GM19397 (cell line): ENCODE measurements around the gene FAM131A.
"Not testable (repeated sequence)": the region's sequence is repeated elsewhere in the genome, so short reads cannot be mapped to it uniquely, and the experiment has no call there.

ENCODE experiments used
- ATAC-seq: cut with Tn5 transposase; IDR thresholded peaks from one replicate; pipeline ENCODE4 v1.9.1; 2021; ENCODE audit warnings: mild to moderate bottlenecking, moderate library complexity; ENCODE audit not compliant: unreplicated experiment

FAM131A gene

DNA sequence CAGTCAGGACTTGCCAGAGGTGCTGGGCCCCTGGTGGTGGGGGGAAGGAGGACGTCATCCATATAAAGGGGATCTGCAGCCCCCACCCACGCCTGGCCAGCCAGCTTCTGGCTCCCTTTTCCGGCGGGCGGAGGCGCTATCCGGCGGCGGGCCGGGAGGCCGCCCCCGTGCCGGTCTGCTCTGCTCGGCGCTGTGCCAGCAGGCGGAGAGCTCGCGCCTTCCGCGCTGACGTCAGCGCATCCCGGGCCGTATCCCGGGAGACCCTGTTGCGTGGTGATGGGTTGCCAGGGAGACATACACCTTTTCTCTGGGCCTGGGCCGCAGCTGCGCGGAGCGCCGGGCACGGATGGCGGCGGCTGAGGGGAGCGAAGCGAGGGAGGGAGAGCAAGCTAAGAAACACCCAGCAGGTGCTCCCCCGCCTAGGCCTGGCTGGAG lies 1.1 kb downstream of the FAM131A start:
- no peak for ATAC-seq

DNA sequence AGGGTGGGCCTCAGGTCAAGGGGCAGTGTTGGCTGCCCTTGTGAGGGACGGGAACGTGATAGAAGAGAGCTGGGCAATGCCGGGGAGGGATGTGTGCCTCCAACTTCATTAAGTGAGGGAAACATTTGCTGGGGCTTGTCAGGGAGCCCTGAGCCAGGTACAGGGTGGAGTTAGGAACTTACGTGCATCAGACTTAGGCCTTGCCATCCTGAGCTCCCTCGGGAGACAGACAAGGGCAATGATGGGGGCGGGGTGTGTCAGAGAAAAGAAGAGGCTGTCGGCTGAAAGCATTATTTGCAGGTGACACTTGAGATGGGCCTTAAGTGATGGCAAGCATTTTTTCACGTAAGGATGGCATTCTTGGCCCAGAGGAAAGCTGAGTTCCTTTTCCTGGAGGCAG lies 1.6 kb downstream of the FAM131A start:
- no peak for ATAC-seq

DNA sequence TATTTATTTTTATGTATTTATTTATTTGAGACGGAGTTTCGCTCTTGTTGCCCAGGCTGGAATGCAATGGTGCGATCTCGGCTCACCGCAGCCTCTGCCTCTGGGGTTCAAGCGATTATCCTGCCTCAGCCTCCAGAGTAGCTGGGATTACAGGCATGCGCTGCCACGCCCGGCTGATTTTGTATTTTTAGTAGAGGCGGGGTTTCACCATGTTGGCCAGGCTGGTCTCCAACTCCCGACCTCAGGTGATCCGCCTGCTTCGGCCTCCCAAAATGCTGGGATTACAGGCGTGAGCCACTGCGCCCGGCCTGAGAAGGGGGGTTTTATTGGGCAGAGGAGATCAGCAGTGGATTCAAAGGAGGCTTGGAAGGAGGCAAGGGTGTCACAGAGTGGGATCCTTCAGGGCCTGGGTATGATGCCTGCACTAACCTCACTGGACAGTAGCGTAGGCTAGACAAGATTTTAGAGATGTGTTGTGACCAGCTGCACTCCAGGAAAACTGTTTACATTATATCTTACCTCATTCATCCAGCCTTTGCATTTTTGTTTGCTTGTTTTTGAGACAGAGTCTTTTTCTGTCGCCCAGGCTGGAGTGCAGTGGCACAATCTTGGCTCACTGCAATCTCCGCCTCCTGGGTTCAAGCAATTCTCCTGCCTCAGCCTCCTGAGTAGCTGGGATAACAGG lies 2.2 kb downstream of the FAM131A start:
- ATAC-seq, result not testable (repeated sequence)

DNA sequence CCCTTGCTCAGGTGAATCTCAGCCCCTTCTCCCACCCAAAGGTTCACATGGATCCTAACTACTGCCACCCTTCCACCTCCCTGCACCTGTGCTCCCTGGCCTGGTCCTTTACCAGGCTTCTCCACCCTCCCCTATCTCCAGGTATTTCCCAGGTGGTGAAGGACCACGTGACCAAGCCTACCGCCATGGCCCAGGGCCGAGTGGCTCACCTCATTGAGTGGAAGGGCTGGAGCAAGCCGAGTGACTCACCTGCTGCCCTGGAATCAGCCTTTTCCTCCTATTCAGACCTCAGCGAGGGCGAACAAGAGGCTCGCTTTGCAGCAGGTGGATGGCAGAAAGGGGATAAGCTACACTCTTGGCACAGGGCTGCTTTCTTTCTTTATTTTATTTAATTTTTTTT lies 4.5 kb downstream of the FAM131A start:
- ATAC-seq, result no peak

DNA sequence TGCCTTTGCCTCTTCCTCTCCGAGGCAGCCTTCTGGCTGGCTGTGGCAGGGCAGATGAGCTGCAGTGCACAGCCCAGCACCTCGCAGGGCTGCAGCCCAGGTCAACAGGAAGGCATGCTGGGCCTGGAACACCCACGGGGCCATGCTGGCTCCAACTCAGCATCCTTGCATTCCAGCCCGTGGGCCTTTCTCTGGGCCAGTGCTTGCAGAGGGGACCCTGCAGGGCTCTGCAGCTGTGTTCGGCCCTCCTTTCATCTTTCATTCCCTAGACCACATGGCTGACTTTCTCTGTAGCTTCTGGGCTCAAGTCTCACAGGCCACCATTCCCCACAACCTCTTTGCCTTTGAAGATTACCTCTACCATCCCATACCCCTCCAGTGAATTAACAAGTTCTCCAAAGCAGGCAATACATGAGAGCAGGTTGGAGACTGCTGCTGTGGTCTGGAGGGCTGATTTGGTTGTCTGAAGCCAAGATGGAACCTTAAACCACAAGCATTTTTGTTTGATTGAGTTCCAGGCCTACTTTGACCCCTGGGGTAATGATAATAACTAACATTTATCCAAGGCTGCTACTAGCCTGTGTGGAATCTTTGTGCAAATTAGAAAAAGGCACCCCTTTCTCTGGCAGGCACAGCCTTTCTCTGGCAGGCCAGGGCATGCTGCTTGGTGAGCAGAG lies 5.9 kb downstream of the FAM131A start:
- no peak for ATAC-seq

DNA sequence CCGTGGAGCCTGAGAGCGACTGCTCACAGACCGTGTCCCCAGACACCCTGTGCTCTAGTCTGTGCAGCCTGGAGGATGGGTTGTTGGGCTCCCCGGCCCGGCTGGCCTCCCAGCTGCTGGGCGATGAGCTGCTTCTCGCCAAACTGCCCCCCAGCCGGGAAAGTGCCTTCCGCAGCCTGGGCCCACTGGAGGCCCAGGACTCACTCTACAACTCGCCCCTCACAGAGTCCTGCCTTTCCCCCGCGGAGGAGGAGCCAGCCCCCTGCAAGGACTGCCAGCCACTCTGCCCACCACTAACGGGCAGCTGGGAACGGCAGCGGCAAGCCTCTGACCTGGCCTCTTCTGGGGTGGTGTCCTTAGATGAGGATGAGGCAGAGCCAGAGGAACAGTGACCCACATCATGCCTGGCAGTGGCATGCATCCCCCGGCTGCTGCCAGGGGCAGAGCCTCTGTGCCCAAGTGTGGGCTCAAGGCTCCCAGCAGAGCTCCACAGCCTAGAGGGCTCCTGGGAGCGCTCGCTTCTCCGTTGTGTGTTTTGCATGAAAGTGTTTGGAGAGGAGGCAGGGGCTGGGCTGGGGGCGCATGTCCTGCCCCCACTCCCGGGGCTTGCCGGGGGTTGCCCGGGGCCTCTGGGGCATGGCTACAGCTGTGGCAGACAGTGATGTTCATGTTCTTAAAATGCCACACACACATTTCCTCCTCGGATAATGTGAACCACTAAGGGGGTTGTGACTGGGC lies 7.3 kb downstream of the FAM131A start:
- ATAC-seq, result no peak

DNA sequence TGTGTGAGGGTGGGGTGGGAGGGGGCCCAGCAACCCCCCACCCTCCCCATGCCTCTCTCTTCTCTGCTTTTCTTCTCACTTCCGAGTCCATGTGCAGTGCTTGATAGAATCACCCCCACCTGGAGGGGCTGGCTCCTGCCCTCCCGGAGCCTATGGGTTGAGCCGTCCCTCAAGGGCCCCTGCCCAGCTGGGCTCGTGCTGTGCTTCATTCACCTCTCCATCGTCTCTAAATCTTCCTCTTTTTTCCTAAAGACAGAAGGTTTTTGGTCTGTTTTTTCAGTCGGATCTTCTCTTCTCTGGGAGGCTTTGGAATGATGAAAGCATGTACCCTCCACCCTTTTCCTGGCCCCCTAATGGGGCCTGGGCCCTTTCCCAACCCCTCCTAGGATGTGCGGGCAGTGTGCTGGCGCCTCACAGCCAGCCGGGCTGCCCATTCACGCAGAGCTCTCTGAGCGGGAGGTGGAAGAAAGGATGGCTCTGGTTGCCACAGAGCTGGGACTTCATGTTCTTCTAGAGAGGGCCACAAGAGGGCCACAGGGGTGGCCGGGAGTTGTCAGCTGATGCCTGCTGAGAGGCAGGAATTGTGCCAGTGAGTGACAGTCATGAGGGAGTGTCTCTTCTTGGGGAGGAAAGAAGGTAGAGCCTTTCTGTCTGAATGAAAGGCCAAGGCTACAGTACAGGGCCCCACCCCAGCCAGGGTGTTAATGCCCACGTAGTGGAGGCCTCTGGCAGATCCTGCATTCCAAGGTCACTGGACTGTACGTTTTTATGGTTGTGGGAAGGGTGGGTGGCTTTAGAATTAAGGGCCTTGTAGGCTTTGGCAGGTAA lies 8.1 kb downstream of the FAM131A start:
- no peak for ATAC-seq

DNA sequence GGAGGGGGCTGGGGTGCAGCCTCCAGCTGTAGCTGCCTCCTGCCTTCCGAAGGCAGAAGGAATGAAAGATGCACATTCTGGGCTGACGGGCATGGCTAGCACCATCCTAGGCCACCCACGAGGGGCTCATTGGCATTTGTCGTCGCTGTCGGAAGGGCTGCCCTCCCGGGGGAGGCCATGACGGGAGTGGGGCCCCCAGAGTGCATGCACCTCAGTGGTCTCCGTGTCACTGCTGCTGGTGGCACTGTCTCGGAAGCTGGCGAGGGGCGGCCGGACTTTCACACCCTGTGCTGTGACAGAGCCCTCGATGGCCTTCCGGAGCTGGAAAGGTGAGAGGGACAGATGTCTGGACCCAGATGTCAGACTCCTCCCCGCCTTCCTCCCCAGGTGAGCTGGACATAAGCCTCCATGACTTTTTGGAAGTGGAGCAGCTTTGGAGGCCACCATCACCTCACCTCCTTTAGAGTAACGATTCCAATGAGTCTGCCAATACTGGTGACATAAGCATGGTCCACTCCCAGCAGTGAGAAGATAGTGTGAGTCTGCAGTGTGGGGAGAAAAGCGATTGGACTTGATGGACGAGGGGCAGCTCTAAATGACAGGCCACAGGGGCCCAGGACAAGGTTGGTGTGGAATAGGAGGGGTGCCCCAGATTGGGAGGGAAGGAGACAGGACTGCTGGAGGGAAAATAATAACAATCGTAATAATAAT lies 9.2 kb downstream of the FAM131A start:
- ATAC-seq, result no peak

DNA sequence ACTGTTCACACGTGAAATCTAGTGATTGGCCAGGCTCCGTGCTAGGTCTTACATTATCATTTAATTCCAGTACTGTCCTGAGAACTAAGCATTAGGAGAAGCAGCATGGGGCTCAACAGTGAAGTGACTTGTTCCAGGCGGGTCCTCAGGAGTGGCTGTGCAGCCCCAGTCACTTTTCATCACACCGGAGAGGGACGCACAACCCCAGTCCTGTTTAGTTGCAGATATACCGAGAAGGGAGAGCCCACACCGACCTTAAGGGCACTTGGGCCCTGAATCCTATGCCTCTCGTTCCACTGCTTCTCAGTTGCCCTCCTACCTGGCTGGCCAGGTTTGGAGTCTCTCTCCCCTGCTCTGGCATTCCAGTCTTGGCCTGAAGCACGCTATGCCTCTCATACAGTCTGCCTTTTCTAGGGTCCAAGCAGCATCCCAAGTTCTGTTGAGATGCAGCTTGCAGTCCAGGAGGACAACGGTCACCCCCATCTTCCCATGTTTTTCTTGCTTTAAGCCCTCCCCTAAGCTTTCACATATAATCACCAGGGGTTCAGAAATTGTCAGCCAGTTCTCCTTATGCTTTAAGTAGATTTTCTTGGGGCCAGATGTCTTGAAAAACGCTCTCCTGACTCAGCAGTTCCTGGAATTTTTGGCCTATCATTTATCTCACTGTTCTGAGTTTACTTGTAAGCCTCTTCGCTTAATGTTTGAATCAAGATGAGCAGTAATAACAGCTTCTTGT lies 10.1 kb downstream of the FAM131A start:
- ATAC-seq, result no peak

DNA sequence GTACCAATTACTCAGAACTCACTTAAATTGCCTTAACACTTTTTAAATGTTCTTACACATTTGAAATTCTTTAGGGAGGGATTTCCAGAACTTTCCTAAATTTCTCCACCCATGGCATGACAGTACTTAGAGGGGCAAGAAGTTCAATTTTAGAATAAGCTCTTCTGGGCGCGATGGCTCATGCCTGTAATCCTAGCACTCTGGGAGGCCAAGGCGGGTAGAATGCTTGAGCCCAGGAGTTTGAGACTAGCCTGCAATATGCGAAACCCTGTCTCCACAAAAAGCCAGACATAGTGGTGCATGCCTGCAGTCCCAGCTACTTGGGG lies 10.6 kb downstream of the FAM131A start:
- ATAC-seq, result no peak

DNA sequence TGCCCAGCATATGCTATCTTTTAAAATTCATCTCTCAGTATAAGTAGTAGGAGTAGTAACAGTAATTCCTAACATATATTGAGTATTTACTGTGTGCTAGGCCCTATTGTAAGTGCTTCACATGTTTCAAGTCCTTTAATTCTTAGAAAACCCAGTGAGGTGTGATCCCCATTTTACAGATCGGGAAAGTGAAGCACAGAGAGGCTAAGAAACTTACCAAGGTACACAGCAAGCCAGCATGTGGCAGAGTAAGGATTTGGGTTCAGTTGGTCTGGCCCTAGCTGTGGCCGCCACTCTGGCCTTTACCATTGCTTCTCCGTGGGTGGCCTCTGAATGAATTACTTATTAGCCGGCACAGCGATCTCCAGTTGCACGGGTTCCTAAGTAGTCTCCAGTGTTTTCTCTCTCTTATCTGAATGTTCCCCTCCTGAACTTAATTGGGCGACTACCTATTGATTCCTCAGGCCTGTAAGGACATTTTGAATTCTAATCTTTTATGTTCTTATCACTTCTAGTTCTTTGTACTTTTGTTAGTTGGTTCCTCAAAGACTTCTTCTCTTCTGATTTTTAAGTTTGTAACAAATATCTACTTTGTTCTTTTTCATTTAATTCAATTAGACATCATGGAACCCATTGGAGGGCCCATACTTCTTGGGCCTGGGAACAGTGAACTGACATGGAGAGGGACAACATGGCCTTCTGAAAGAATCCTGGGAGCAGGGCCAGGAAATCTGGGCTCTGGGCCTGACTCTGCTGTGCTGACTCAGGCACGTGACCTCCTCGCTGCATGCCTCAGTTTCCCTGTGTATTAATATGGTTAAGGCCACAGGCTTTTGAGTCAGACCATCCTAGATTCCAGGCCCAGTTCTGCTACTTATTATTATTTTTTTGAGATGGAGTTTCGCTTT lies 12.4 kb downstream of the FAM131A start:
- ATAC-seq, result no peak

DNA sequence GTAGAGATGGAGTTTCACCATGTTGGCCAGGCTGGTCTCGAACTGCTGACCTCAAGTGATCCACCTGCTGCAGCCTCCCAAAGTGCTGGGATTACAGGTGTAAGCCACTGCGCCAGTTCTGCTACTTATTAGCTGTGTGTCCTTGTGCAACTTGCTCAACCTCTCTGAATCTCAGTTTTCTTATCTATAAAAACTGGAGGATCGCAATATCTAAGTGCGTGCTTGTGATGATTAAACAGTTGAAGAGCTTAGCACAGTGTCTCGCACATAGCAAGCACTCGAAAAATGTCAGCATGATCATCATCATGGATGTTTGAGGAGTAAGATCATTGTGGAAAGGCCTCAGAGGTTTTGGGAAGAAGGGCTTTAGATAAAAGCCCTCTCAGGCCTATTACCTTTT lies 13.2 kb downstream of the FAM131A start:
- ATAC-seq, result no peak

DNA sequence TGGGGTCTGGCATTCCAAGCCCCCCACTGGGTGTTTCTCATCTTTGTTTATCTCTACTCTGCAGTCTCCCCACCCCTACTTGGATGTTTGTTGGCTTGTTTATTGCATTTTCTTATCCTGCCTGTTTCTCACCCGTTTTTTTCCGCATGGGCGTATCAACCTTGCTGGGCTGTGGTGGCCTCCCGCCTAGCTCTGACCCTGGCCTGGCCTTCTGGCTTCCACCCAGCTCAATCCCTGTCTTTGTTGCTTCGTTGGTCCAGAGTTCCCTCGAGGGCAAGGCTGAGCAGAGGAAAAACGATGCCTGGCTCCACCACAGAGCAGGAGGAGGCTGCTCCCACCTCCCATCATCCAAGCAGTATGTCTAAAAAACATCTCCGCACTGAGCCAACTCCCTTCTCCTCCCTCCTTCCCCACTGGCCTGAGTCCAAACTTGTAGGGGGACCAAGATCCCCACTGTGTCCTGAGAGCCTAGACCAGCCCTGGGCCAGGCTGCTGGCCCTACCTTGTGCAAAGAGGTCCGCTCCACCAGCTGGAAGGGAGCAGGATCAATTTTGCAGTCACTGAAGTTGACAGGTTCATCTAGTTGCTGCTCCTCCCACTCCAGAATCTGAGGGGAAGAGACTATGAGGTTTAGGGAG lies 14.2 kb downstream of the FAM131A start:
- ATAC-seq, result no peak

DNA sequence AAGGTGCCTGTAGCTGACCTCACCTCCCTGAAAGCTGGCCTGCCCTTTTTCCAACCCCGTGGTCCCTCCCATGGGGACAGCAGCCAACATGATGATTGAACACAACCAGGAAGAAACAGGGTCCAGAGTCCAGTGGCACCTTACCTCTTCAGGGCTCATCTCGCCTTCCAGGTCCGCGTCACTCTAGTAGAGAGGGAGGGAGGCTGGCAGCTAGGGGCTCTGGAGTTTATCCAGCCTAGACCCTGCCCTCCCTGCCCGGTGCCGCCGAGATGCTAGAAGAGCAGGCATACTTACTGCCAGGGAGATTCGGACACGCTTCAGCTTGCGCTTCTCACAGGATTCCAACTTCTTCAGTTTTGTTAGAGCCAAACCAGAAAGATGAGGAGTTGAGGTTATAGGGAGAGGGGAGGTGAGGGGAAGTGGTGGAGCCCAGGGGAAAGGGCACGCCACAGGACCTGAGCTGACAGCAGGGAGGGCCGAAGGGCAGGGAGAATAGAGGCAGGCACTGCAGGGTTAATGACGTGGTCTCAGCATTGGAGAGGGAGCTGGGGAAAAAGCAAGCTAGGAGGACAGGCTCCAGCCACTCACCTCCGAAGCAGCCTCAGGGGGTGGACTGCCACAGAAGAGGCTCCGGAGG lies 14.9 kb downstream of the FAM131A start:
- no peak for ATAC-seq

DNA sequence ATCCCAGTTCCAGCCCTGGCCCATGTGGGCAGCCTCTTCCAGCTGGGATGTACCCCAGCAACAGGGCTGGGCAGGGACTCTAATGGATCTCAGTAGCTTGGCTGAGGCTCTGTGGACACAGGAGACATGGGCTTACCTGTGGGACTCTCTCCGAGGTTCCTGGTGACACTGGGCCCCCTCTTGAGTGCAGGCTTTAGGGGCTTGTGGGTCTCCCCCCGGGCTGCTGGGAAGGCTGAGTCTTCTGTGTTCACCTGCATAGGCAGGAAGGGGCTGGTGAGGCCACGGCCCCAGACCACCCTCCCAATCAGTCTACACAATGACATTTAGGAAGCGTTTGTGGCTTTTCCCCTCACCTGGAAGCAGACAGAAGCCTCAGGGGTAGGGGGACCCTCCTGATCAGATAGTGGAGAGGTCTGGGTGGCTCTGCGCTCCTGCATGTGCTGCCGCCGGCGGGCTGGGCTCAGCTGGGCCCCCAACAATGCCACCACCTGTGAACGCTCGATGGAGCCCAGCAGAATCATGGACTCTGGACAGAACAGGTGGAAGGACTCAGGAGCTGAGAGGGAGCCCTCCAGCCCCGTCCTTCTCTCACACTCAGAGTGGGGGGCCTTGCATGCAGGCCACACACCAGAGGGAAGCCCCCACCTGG lies 15.6 kb downstream of the FAM131A start:
- ATAC-seq, result no peak

DNA sequence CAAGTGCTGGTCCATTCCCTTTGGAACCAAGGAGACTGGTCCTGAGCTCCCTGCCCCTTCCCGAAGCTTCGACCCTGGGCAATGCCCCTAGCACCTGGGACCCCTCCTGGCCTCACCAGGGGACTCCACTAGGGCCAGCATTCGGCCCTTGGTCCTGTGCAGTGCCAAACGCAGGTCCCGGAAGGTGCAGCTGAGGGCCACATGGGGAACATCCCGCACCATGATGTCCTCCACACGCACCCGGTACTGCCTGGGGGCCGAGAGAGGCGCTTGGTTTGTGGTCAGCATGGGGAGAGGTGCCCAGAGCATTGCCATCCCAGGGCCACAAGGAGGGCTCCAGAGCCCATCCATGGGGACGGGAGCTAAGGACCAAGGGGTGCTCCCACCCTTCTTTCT lies 16.1 kb downstream of the FAM131A start:
- no peak for ATAC-seq

DNA sequence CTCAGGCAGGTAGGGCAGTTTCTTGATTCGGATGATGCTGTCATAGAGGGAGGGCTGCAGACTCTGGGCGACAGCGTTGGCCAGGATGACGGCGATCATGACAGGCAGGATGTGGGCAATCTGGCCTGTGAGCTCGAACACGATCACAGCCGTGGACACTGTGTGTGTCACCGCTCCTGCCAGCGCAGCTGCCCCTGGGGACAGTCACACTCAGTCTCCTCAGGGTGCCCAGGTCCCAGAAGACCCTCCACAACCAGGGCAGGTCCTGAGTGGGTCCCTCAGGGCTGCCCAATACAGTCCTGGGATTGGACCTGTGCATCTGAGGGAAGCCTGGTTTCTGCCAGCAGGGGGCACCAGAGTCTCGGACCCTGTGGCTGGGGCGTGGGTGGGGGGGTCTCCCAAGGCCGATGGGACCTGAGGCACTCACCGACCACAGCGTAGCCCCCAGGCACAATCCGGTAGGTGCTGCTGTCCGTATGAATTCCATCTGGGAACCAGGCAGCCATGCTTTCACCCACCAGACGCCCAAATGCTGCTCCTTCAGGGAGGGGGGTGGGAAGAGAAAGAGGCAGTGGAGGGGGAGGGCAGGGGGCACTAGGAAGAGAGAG lies 16.8 kb downstream of the FAM131A start:
- ATAC-seq, result no peak
